Right lobe of liver (tissue), 4 donors: Measurements from ENCODE around the gene MED9.
A peak's percentile ranks its signal among the peaks of the same experiment; 100 is the strongest.

ENCODE experiments used
- CTCF ChIP-seq, 4 donors: fragments of 200-600 bp in 3 of 4; fragments of 450-650 bp in 1 of 4; IDR thresholded peaks; one replicate each; pipeline versions ENCODE4 v1.5.1 to v1.8.0; 2016 to 2022; ENCODE audit warnings: antibody characterized with exemption in 4 of 4, mild to moderate bottlenecking in 2 of 4
- POLR2A ChIP-seq: fragments of 450-650 bp; IDR thresholded peaks from one replicate; pipeline ENCODE4 v1.6.1; 2017; ENCODE audit warnings: antibody characterized with exemption, mild to moderate bottlenecking
- donor health status: DM: no; HTN: no; CAD: no.
- donor health status: DM: no; HTN: no; CAD: no.
- donor health status: DM: no; HTN: yes; CAD: no.

GRCh38 chr17:17538417-17539391 is 61.9 kb downstream of the MED9 start:
- TF ChIP-seq CTCF (IDR thresholded peaks at IDR 0.05) = no peak
- peak; percentile 42 for TF ChIP-seq POLR2A
